Measurements from ENCODE around the gene GYG1.
A peak's percentile ranks its signal among the peaks of the same experiment; 100 is the strongest.

Gene GYG1

GRCh38 chr3:148991219-148992026 is at the start of gene GYG1:
Gene GYG1, plus strand, starts transcription at chr3:148991540. Its CDS starts 101 bp downstream, at chr3:148991641.
- DNase-seq (ENCODE audit: low spot score): peak; percentile 84

GRCh38 chr3:148943506-148944205 is 47.7 kb upstream of the GYG1 start:
- no peak for DNase-seq (ENCODE audit: low spot score)

- DNase-seq (ENCODE audit: low spot score): no peak
These were observed 46.2 kb upstream of the GYG1 start for GRCh38 chr3:148945116-148945515.

- DNase-seq (ENCODE audit: low spot score): no peak
These were observed 42.3 kb upstream of the GYG1 start for GRCh38 chr3:148948913-148949657.

- DNase-seq (ENCODE audit: low spot score): no peak
These were observed 40.5 kb upstream of the GYG1 start for GRCh38 chr3:148950806-148951205.

GRCh38 chr3:148951599-148952361 is 39.6 kb upstream of the GYG1 start:
- no peak for DNase-seq (ENCODE audit: low spot score)

GRCh38 chr3:148953094-148953493 is 38.2 kb upstream of the GYG1 start:
- DNase-seq (ENCODE audit: low spot score): no peak

- no peak for DNase-seq (ENCODE audit: low spot score)
These were observed 36.4 kb upstream of the GYG1 start for GRCh38 chr3:148954981-148955380.

GRCh38 chr3:148955544-148956346 is 35.6 kb upstream of the GYG1 start:
- DNase-seq (ENCODE audit: low spot score): no peak

GRCh38 chr3:148957586-148957985 is 33.8 kb upstream of the GYG1 start:
- DNase-seq (ENCODE audit: low spot score): no peak

- no peak for DNase-seq (ENCODE audit: low spot score)
These were observed 32.6 kb upstream of the GYG1 start for GRCh38 chr3:148958696-148959095.

- no peak for DNase-seq (ENCODE audit: low spot score)
These were observed 28.8 kb upstream of the GYG1 start for GRCh38 chr3:148962513-148962912.

- DNase-seq (ENCODE audit: low spot score): no peak
These were observed 26.5 kb upstream of the GYG1 start for GRCh38 chr3:148964809-148965208.

- DNase-seq (ENCODE audit: low spot score): no peak
These were observed 23.0 kb upstream of the GYG1 start for GRCh38 chr3:148968321-148968720.

GRCh38 chr3:148970271-148970670 is 21.1 kb upstream of the GYG1 start:
- DNase-seq (ENCODE audit: low spot score): no peak

- no peak for DNase-seq (ENCODE audit: low spot score)
These were observed 19.8 kb upstream of the GYG1 start for GRCh38 chr3:148971401-148972163.

GRCh38 chr3:148974726-148975125 is 16.6 kb upstream of the GYG1 start:
- DNase-seq (ENCODE audit: low spot score): no peak

GRCh38 chr3:148975248-148975647 is 16.1 kb upstream of the GYG1 start:
- no peak for DNase-seq (ENCODE audit: low spot score)

- no peak for DNase-seq (ENCODE audit: low spot score)
These were observed 15.6 kb upstream of the GYG1 start for GRCh38 chr3:148975696-148976095.

GRCh38 chr3:148981273-148981672 is 10.1 kb upstream of the GYG1 start:
- no peak for DNase-seq (ENCODE audit: low spot score)
